Heart left ventricle (tissue), 13 donors: ENCODE measurements around the gene PKM.

Experiments
- POLR2A ChIP-seq, 2 donors: fragments of 450-650 bp; IDR thresholded peaks; one replicate each; pipeline ENCODE4 v1.6.1; 2017; ENCODE audit warnings: antibody characterized with exemption in 2 of 2, mild to moderate bottlenecking in 2 of 2, moderate library complexity in 2 of 2
- TF ChIP-seq, protein P1 (sequence below), 12 donors: fragments of 200-600 bp; sonication (generic) in 4 of 12; IDR thresholded peaks; one replicate each; pipeline versions ENCODE4 v1.5.0 to v1.8.0; 2018 to 2022; ENCODE audit warnings: antibody characterized with exemption in 12 of 12, mild to moderate bottlenecking in 5 of 12
- donor health status: ischemic (EF 13 %, LVEDD 7.1; RV severe dilation, severe dysfunction).
- donor health status: DM: no; HTN: yes; CAD: no.
- donor health status: DM: no; HTN: no; CAD: no.
- donor health status: ischemic (EF 25% LVEDD 6.9; RV normal size, moderate dysfunction).
- donor health status: ischemic (EF 25% LVEDD 5.7; RV mildly dilated, moderate dysfunction).
- donor health status: ischemic (EF 35%, LVEDD 5.7; RV mildly dilated, moderate dysfunction).
- donor health status: nonischemic (EF 11% LVEDD 7.7; RV severe dilation, severe dysfunction).
- donor health status: DM: yes; HTN: yes; CAD: no.
- donor health status: PGD.
- donor health status: ischemic (EF 29% LVEDD 5.4; RV normal size, mild dysfunction).
- donor health status: nonischemic (EF 23%, LVEDD 6.1; RV moderate dilation, normal function).

DNA sequence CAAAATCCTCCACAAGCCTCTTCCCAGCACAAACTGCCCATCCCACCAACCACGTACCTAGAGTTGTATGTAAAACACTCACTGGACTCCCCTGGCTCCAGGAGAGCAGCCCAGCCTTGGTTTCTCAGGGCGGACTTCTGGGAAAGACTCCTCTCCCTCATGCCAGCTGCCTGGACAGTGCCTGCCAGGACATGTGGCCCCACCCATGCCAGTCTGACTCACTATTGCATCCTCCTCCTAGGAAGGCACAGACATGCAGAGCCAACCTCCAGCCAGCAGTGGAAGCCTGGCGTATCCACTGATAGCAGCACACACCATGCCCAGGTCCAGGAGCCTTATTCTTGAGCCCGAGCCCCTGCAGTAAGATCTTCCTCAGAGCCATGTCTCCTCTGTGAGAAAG lies 8.6 kb downstream of the PKM start:
- TF ChIP-seq, protein P1, sequence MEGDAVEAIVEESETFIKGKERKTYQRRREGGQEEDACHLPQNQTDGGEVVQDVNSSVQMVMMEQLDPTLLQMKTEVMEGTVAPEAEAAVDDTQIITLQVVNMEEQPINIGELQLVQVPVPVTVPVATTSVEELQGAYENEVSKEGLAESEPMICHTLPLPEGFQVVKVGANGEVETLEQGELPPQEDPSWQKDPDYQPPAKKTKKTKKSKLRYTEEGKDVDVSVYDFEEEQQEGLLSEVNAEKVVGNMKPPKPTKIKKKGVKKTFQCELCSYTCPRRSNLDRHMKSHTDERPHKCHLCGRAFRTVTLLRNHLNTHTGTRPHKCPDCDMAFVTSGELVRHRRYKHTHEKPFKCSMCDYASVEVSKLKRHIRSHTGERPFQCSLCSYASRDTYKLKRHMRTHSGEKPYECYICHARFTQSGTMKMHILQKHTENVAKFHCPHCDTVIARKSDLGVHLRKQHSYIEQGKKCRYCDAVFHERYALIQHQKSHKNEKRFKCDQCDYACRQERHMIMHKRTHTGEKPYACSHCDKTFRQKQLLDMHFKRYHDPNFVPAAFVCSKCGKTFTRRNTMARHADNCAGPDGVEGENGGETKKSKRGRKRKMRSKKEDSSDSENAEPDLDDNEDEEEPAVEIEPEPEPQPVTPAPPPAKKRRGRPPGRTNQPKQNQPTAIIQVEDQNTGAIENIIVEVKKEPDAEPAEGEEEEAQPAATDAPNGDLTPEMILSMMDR (IDR thresholded peaks at IDR 0.05) = no peak
- no peak for TF ChIP-seq POLR2A (IDR thresholded peaks at IDR 0.05)
